ENCODE measurements around the gene CHMP4A.

Gene CHMP4A, protein sequence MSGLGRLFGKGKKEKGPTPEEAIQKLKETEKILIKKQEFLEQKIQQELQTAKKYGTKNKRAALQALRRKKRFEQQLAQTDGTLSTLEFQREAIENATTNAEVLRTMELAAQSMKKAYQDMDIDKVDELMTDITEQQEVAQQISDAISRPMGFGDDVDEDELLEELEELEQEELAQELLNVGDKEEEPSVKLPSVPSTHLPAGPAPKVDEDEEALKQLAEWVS

DNA sequence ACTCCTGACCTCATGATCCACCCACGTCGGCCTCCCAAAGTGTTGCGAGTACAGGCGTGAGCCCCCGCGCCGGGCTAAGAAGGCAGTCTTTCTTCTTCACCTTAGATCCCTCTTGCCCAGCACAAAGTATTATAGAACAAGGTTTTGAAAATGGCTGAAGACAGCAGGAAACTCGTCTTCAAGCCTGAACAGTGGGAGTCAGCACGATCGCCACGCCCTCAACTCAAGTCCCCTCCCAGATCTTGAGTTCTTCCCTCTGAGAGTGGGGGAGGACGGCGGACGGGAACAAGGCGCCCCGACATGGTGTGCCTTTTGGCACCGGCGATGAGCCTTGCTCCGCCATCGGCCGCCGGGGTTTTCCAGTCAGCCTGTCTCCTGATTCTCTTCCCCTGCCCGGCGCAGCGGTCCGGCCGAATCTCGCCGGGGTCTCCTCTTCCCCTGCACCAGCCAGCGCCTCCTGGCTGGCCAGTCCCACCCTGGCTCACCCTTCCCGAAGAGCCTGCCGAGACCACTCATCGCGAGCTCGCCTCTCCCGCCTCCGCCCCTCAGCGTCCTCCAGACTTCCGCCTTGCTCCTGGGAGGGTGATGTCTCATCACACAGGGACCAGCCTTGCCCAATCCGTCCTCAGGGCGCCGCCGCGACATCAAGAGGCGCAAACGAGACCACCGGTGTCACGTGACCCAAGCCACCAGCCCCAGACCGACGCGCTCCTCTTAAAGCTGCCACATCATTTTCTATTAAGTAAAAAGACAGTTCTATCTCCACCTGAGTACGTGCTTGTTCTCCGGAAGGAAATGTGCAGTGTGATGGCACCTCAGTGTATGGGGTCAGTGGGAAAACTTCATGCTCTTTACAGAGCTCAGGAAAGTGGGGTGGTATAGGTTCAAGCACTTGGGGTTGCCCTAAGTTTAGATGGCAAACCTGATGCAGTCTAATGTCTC is at the start of gene CHMP4A:
TSS of gene CHMP4A (minus strand) at position 565 of the 942 bp plus-strand sequence. CDS start at position 516, 49 bp downstream.
- DNase-seq = peak; percentile 96

DNA sequence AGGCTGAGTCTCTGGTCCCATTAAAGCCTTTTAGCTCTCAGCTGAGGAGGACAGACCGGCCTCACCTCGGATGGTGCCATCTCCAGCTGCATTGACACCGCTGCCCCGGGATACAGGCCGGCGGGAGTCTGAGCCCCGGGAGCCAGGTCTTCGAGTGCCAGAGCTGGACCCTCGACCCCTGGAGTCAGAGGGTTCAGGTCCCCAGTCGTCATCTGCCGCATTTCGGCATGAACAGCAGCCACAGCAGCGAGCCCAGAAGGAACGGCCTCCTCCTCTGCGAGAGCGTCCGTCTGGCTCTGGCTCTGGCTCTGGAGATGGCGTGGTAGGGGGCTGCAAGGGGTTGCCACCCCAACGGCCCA is 48.7 kb upstream of the CHMP4A start:
- no peak for DNase-seq

DNA sequence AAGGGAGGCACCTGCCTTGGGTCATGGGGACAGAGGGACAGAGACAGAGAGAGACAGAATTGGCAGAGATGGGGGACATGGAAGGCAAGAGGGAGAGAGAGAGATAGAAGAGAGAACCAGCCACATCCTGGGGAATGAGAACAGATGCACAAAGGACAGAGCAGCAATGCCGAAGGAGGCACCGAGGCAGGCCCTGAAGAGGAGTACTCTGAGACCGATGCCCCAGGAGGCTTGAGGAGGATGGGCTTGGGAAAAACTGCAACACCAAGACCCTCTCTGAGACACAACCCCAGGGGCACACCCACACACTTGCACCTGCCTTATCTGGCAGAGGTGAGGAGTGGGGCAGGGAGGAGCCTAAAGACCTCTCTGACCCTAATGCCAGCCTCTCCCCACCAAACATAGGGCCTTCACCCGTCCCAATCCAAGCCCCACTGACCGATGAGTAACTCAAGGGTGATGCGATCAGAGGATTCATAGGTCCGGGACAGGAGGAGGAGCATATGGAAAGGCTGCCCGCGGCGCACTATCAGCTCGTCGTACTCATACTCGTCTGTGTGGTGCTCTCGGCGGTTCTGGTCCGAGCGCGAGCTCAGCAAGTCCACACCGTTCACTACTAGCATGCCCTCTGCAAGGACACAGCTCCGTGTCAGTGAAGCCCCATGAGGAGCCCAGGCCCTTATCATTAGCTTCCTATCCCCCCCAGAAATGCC is 48.1 kb upstream of the CHMP4A start:
- no peak for DNase-seq

DNA sequence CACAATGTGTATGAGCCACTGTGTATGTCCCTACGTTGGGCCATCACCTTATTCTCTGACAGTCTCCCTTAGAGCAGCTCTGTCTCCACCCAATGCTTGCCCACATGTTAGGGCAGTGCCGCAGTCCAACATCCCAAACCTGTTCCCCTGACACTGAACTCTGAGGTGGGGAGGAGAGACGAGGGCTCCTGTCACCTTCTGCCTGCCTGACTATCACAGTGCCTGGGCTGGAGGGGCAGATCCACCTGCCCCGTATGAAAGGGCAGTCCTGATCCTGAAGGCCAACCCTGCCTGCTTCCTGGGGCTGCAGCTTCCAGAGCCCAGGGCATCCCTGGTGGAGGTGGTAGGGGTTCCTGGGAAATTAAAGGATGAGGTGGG is 47.5 kb upstream of the CHMP4A start:
- no peak for DNase-seq

DNA sequence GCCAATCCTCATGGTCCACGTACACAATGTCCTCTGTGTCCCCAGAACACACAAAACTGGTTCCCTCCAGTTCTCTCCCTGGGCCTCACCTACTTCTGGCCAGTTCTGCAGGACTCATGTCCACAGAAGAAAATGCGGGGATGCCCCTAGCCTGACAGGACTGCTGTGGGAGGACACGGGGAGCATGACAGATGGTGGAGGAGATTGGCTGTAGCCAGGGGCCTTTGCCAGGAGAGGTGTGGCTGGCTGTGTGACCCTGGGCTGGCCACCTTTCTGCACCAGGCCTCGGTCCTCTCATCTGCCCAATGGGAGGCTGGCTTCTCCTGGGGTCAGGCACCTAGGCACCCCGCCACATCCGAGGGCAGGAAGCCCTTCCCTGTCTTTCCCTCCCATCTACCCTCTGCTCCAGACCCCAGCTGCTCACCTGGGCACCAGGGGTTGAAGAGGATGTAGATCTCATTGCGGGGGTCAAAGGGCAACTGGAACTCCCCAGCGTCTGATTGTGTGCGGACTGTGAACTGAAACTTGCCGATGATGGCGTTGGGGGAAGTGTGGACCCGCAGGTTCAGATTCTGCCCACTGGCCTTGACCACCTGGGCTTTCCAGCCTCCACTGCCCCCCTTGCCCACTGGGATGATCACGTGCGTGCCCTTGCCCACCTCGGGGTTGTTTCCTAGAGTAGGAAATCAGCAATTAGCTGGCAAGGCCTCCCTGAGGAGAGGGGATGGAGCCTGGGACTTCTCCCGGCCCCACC is 46.9 kb upstream of the CHMP4A start:
- no peak for DNase-seq

DNA sequence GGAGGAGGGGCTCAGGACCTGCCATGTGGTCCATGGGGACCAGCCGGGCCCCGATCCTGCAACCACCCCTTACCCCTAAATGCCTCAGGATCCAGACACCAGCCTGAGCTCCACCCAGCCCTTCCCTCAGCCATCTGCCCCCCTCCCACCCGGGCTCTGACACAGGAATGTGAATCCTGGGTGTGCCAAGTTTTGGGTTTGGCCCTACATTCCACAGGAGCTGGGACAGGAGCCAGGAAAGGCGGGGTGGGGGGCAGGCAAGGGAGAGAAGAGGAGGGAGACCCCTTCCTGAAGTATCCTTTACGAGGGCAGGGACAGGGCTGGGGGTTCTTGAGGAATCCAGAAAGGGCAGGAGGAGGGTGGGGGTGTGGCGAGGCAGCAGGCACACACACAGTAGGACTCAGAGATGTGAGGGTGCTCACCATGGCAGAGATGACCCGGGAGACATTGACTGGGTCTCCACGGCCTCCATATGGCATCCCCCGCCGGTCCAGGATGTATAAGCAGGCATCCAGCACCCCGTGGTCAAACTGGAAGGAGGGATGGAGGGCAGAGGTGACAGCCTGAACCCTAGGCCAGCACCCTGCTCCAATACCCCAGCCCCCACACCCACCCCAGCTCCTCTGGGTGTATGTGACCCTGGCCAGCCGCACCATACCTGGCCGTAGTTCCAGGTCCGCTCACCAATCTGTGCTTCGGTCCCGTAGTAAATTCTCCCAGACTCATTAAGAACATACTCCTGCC is 46.2 kb upstream of the CHMP4A start:
- DNase-seq = no peak

DNA sequence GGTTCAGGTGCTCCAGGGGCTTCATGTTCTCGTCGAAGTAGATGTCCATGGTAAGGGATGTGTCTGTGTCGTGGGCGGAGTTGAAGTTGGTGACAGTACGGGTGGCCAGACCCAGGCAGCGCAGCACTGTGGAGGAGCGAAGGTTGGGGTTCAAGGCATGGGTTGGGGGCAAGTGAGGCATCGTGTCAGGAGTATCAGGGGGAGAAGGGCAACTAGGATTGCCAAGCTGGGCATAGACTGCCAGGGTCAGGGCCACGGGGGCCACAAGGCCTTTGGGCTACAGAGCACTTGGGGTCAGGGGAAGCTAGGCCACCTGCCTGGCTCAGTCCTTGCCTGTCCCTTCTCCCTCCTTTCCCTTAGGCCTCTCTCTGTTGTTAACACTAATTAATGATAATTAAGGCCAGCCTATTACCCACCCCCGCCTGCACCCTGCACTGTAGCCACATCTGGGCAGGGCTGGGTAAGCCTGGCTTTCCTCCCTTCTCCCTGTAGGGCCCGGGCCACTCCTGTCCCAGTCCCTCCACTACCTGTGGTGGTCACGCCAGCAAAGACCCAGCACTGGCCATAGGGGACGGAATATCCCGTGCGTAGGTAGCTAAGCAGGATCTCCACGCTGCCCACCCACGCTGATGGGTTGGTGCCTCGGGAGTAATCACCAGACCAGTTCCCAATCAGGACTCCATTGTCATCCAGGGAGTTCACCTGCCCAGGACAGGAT is 45.4 kb upstream of the CHMP4A start:
- DNase-seq = no peak

DNA sequence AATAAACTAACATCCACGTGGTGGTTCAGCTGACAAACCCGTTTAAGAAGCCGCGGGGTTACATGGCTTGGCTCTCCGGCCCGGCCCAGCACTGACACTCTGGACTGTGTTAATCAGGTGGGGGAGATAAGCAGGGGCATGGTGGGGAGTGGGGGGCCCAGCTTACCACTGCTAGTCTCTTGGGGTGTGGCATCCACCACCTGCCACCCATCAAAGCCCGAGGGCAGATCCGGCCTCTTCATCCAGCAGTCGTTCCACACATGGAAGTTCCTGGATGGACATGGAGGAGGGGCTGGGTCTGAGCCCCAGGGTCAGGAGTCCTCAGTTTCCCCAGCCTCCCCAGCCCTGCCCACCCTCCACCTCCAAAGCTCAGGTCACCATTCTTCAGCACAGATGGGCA is 44.8 kb upstream of the CHMP4A start:
- no peak for DNase-seq

DNA sequence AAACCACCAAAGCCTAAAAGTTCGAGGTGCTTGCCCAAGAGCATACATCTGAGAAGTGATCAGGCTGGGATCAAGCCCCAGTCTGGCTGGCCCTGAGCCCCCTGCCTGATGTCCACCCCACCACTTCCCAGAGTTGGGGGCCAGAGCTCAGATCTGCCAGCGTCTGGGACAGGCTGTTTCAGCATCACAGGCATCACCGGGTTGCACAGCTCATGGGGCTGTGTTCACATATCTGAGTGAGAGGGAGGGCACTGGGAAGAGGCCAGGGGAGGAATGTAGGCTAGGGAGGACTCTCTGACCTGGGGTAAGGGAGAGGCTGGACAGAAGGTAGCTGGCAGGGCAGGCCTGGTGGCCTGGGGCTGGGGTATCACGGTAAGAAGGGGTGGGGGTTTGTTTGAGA is 43.7 kb upstream of the CHMP4A start:
- no peak for DNase-seq

DNA sequence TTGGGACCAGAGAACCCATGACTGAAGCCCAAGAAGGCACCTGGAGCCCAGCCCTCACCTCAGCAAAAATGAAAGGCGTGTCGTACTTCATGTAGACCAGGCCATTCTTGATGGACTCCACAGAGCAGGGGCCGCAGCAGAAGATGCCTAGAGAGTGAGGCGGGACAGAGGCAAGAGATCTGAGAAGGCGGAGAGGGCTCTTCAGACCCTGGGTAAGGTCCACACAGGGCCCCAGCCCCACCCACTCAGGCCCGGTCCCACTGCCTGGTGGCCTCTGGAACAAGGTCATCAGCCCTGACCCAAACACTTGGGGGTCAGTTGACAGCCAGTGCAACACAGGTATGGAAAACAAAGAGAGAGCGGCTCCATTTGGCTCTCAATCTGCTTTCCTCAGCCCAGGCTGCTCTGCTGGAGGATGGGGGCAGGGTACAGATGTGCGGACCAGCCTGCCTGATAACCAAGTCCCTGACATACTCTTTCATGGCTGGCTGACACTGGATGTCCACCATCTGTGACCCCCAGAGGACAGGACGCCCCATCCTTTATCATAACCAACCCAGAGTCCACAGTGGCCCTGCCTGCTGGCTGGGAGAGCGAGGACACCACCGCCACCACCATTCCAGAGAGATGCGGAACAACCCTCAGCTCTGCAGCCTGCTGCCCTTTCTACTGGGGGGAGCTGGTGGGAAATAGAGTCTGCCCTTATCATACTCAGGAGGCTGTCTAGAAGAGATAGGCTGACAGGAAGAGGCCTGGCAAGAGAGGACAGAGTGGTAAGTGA is 42.8 kb upstream of the CHMP4A start:
- no peak for DNase-seq

DNA sequence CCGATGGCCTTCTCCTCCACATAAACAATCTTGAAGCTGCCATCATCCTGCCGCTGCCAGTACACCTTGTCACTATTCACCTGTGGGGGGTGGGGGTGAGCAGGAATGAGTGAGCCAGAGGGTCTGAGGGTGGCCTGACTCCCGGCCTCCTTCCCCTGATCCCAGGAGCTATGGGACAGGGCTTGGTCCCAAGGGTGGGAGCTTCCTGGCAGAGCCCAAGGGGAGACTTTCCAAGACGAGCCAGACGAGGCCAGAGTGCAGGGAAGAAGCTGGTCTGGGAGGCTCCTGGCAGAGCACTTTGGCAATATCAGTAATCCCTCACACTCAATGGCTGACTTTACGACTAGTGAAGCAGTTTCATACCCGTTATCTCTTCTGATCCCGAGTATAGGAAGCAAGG is 42.1 kb upstream of the CHMP4A start:
- DNase-seq = no peak

DNA sequence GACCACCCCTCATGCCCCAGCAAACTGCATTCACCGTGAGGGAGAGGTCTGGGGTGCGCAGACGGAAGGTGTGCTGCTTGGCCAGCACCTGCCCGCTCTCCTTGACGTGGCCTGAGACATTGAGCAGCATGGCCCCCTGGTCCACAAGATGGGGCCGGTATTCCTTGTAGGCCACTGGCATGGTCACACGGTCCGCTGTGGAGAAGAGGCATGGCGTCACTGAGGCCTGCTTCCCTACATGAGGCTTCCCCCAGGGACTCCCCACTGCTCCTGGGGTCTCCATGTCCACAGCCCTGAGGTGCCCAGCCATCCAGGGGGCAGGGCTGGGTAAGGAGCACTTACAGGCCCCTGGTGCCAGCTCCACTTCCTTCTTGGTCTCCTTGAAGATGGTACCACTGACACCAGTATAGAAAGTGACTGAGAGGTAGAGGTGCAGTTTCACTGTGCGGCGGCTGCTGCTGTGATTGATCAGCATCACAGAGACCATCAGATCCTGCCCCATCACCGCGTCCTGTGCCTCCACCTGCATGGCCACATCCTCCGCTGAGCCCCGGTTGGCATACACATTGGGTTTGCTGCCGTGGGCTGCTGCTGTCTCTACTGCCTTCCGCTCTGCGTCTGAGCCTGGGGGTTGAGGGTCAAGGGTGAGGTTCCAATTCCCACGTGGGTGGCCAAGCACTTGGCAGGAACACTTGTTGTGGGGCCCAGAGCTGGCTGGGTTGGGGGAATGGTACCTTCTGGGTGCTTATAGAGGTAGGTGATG is 41.5 kb upstream of the CHMP4A start:
- no peak for DNase-seq

DNA sequence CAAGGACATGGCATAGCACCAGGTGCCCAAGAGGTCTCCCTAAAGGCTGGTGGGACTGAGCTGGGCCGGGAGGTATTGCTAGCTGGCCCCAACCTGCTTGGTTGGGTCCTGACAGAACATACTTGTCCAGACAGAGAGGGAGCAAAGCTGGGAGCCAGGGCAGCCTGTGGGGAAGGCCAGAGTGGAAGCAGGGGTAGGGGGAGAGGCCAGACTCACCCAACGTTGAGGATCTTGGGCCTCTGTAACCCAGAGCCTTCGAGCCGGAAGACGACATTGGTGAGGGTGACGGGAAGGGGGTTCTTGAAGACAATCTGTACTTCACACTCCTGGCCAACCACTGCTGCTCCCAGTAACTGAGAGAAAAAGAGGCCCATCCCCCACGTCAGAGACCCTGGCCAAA is 40.6 kb upstream of the CHMP4A start:
- DNase-seq = no peak

DNA sequence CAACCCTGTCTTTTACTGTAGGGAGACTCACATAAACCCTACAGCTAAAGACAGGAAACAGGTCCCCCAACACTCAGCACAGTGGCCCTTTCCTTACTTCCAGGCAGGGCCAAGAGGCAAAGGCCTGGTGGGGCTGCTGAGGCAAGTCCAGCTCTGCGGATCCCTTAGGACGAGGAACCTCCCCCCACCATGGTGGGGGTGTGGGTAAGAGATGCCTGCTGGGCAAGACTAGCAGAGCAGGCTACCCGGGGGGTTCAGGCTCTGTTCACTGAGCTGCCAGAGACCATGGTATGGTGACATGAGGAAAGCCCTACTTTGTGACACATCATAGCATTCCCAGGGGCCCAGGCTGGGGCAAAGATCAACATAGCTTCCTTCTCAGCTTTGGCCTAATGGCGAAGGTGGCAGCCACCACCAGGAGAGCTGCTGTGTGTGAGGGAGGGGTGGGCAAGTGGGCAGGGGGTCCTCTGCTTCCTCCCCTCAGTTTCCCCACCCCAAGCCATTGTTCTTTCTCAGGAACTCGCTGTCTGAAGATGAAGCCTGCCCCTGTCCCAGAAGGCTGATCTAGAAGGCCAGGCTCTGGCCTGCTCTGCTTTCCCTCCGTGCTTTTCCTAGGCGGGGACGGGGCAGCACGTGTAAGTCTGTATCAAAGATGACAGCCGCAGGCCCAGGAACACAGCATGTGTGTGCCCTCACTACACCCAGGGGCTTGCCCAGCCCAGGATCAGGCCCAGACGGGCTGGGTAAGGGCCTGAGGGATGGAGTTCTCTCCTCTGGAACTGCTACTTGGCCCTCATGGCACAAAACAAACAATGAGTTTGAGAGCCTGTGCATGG is 39.2 kb upstream of the CHMP4A start:
- no peak for DNase-seq

DNA sequence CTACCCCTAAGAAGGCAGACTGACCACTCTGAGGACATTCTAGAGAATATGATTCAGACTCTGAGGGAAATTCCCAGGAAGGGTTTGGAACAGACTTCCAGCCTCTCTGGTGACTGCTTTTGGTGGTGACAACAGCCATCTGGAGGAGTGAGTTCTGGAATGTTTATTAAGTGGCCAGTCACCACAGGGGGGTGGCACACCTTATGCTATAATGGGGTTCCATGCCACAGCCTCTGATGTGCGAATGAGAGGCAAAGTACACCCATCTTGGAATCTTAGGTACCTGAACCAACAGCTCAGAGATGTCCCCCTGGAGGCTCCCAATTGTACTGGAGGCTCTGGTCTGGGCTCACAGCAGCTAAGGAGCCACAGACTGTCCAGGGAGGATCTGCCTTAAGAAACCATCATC is 38.6 kb upstream of the CHMP4A start:
- DNase-seq = no peak

DNA sequence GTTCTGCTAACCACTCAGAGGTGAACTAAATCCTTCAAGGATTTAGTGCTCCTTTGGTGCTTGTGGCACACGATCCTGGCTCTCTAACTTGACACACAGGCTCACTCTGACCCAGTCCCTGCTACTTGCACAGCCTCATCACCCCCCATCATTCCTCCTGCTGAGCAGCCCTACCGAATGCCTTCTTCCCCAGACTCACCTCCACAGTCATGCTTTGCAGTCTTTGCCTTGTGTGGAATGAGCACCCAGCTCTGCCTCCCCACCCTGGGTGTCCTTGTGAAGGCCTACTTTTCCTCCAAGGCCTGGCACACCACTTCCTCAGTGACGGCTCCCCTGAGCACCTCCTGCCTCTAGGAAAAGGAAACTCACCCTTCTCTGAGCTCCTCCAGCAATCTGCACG is 37.1 kb upstream of the CHMP4A start:
- DNase-seq = no peak

DNA sequence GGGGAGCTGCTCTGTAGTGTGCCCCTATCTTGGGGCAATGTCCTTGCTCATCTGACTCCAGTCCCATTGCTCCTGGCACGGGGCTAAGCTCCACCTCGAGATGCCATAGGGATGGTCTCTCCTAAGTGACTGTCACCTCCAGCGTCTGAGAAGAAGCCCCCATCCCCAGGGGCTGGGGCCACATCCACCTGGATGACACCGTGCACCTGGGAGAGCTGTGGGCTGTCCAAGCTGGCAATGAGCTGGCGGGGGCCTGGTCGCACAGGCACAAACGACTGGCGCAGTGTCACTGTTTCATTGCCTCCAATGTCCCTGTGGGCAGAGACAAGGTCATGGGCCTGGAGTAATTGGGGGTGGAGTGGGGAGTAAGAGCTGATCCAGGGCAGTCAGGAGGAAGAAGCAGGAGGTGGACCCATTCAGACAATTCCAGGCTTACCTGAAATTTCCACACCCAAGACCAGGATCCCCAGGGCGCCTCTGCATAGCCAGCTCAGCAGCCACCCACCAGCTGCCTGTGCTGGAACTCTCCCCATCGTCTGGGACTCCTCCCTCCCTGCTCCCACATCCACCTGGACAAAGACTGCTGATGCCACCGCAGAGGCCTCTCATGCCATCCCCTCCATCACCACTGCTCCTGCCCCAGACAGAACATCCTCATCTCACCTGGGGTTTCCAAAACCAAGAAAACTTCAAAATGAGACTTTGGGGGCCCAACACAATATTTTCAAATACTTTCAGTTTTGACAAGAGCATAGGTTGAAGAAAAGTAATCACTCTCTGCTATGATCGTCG is 36.1 kb upstream of the CHMP4A start:
- DNase-seq = no peak

DNA sequence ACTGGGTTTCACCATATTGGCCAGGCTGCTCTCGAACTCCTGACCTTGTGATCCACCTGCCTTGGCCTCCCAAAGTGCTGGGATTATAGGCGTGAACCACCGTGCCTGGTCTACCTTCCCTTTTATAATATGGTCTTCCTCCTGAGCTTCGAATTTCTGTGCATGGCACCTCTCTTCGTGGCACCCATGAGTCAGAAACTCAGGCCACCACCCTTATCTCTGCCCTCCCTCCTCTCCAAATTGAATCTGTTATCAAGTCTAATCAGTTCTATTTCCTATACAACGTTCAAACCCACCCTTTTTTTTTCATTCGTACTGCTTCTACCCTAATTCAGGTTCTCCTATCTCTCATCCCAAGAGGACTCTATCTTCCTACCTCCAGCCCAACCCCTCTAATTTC is 34.1 kb upstream of the CHMP4A start:
- no peak for DNase-seq

Data from NCI-H446 treated with DMSO at 0.1 percent for 48 hours (cell line).